ENCODE data around the gene GALT.

DNA sequence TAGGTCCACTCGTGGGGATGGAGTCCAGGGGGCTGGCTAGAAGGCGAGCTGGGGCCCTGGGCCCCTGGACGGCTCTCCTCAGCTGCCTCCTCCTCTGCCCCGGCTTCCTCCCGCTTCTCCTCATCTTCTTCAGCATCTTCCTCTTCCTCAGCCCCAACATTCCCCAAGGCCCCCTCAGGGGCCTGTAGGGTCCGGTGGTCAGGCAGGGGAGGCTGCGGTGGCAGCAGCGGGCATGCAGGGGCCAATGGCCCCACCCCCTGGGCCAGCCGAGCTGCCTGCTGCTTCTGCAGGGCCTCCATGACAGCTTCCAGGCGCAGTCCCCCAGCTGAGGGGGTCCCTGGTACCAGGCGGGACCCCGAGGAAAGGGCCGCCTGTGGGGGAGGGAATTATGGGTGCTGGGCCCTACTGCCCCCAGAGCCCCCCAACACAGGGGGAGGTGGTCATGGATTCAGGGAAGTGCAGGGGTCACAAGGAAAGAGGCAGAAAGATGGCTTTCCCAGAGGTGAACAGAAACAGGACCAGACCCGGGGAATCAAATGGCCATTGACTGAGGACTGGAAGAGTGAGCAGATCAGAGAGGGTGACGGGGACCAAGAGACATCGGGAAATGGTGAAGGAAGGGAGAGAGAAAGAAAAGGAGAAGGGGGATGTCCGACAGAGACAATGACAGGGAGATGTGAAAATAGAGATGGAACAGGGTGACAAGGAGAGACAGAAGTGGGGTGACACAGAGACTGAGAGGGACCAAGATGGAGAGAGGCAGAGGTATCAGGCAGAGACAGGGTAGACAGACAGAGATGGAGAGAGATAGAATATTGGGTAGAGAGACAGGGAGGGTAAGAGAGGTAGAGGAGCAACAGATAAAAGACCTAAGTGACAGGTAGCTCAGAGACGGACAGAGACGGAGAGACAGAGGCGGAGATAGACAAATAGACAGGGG is 18.5 kb upstream of the GALT start:
- TF ChIP-seq RAD21 (IDR thresholded peaks at IDR 0.05; ENCODE audit: low read length) (no peak), SMC3 (IDR thresholded peaks at IDR 0.05; ENCODE audit: low read depth, low read length) (no peak), POLR2A (IDR thresholded peaks at IDR 0.05; ENCODE audit: low read depth, low read length) (no peak), MXI1 (IDR thresholded peaks at IDR 0.05; ENCODE audit: borderline replicate concordance, low read depth, low read length) (no peak), CEBPB (IDR thresholded peaks at IDR 0.05; ENCODE audit: low read depth, low read length) (no peak), RFX5 (IDR thresholded peaks at IDR 0.05; ENCODE audit: low read depth, low read length) (no peak), NFE2L2 (IDR thresholded peaks at IDR 0.05; ENCODE audit: low read depth, low read length) (no peak), BHLHE40 (IDR thresholded peaks at IDR 0.05; ENCODE audit: low read depth, low read length) (no peak), MAZ (IDR thresholded peaks at IDR 0.05; ENCODE audit: borderline replicate concordance, low read depth, low read length) (no peak)
- TF ChIP-seq, protein P1, sequence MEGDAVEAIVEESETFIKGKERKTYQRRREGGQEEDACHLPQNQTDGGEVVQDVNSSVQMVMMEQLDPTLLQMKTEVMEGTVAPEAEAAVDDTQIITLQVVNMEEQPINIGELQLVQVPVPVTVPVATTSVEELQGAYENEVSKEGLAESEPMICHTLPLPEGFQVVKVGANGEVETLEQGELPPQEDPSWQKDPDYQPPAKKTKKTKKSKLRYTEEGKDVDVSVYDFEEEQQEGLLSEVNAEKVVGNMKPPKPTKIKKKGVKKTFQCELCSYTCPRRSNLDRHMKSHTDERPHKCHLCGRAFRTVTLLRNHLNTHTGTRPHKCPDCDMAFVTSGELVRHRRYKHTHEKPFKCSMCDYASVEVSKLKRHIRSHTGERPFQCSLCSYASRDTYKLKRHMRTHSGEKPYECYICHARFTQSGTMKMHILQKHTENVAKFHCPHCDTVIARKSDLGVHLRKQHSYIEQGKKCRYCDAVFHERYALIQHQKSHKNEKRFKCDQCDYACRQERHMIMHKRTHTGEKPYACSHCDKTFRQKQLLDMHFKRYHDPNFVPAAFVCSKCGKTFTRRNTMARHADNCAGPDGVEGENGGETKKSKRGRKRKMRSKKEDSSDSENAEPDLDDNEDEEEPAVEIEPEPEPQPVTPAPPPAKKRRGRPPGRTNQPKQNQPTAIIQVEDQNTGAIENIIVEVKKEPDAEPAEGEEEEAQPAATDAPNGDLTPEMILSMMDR (conservative IDR thresholded peaks at IDR 0.05; ENCODE audit: low read depth, low read length): no peak
- TF ChIP-seq, protein P2, sequence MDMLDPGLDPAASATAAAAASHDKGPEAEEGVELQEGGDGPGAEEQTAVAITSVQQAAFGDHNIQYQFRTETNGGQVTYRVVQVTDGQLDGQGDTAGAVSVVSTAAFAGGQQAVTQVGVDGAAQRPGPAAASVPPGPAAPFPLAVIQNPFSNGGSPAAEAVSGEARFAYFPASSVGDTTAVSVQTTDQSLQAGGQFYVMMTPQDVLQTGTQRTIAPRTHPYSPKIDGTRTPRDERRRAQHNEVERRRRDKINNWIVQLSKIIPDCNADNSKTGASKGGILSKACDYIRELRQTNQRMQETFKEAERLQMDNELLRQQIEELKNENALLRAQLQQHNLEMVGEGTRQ (IDR thresholded peaks at IDR 0.05; ENCODE audit: low read depth, low read length): no peak
- TF ChIP-seq, protein P3, sequence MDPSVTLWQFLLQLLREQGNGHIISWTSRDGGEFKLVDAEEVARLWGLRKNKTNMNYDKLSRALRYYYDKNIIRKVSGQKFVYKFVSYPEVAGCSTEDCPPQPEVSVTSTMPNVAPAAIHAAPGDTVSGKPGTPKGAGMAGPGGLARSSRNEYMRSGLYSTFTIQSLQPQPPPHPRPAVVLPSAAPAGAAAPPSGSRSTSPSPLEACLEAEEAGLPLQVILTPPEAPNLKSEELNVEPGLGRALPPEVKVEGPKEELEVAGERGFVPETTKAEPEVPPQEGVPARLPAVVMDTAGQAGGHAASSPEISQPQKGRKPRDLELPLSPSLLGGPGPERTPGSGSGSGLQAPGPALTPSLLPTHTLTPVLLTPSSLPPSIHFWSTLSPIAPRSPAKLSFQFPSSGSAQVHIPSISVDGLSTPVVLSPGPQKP (IDR thresholded peaks at IDR 0.05; ENCODE audit: borderline replicate concordance, low read depth, low read length): no peak
